Measurements from ENCODE around the gene XPO6.
A peak's percentile ranks its signal among the peaks of the same experiment; 100 is the strongest.

The XPO6 gene

GRCh38 chr16:28181515-28181914 lies 30.2 kb downstream of the XPO6 start:
- FAIRE-seq: no peak
- TF ChIP-seq SPI1 (IDR thresholded peaks at IDR 0.05; ENCODE audit: low read depth, low read length): no peak
- DNase-seq (ENCODE audit: insufficient read length, low spot score): no peak

- DNase-seq (ENCODE audit: insufficient read length, low spot score): no peak
- FAIRE-seq: no peak
- TF ChIP-seq SPI1 (IDR thresholded peaks at IDR 0.05; ENCODE audit: low read depth, low read length): peak; percentile 30; the same call in 1 of the 2 replicates
- TF ChIP-seq PAX5 (IDR thresholded peaks at IDR 0.05; ENCODE audit: insufficient read depth, low read length, severe bottlenecking): no peak
- peak; percentile 21; the same call in 1 of the 2 replicates for TF ChIP-seq POU2F2 (IDR thresholded peaks at IDR 0.05; ENCODE audit: low read depth, low read length)
Measured at GRCh38 chr16:28180655-28181460, 30.9 kb downstream of the XPO6 start.

- no peak for FAIRE-seq
- TF ChIP-seq PAX5 (IDR thresholded peaks at IDR 0.05; ENCODE audit: insufficient read depth, low read length, severe bottlenecking) (no peak), POLR2AphosphoS5 (IDR thresholded peaks at IDR 0.05; ENCODE audit: low read depth, low read length) (no peak), SPI1 (IDR thresholded peaks at IDR 0.05; ENCODE audit: low read depth, low read length) (no peak), POLR2A (IDR thresholded peaks at IDR 0.05; ENCODE audit: low read depth, low read length) (no peak), POU2F2 (IDR thresholded peaks at IDR 0.05; ENCODE audit: low read depth, low read length) (no peak), TAF1 (IDR thresholded peaks at IDR 0.05; ENCODE audit: low read depth, low read length) (no peak)
Measured at GRCh38 chr16:28179354-28179753, 32.4 kb downstream of the XPO6 start.

GRCh38 chr16:28175715-28176114 lies 36.0 kb downstream of the XPO6 start:
- TF ChIP-seq POU2F2 (IDR thresholded peaks at IDR 0.05; ENCODE audit: low read depth, low read length) (no peak), PAX5 (IDR thresholded peaks at IDR 0.05; ENCODE audit: insufficient read depth, low read length, severe bottlenecking) (no peak), POLR2AphosphoS5 (IDR thresholded peaks at IDR 0.05; ENCODE audit: low read depth, low read length) (no peak), SPI1 (IDR thresholded peaks at IDR 0.05; ENCODE audit: low read depth, low read length) (no peak), TAF1 (IDR thresholded peaks at IDR 0.05; ENCODE audit: low read depth, low read length) (no peak), POLR2A (IDR thresholded peaks at IDR 0.05; ENCODE audit: low read depth, low read length) (no peak)
- FAIRE-seq (no peak), DNase-seq (ENCODE audit: insufficient read length, low spot score) (no peak)

More at GRCh38 chr16:28179354-28179753, 32.4 kb downstream of the XPO6 start:
- no peak for DNase-seq (ENCODE audit: insufficient read length, low spot score)

GRCh38 chr16:28172336-28172735 lies 39.4 kb downstream of the XPO6 start:
- no peak for TF ChIP-seq TAF1 (IDR thresholded peaks at IDR 0.05; ENCODE audit: low read depth, low read length)
- TF ChIP-seq POLR2A (IDR thresholded peaks at IDR 0.05; ENCODE audit: low read depth, low read length): no peak
- no peak for TF ChIP-seq PAX5 (IDR thresholded peaks at IDR 0.05; ENCODE audit: insufficient read depth, low read length, severe bottlenecking)
- no peak for TF ChIP-seq SPI1 (IDR thresholded peaks at IDR 0.05; ENCODE audit: low read depth, low read length)
- TF ChIP-seq POLR2AphosphoS5 (IDR thresholded peaks at IDR 0.05; ENCODE audit: low read depth, low read length): no peak
- no peak for TF ChIP-seq POU2F2 (IDR thresholded peaks at IDR 0.05; ENCODE audit: low read depth, low read length)
- no peak for FAIRE-seq
- no peak for DNase-seq (ENCODE audit: insufficient read length, low spot score)

GRCh38 chr16:28171816-28172215 lies 39.9 kb downstream of the XPO6 start:
- DNase-seq (ENCODE audit: insufficient read length, low spot score): no peak
- TF ChIP-seq PAX5 (IDR thresholded peaks at IDR 0.05; ENCODE audit: insufficient read depth, low read length, severe bottlenecking) (no peak), POU2F2 (IDR thresholded peaks at IDR 0.05; ENCODE audit: low read depth, low read length) (no peak), POLR2A (IDR thresholded peaks at IDR 0.05; ENCODE audit: low read depth, low read length) (no peak), POLR2AphosphoS5 (IDR thresholded peaks at IDR 0.05; ENCODE audit: low read depth, low read length) (no peak), TAF1 (IDR thresholded peaks at IDR 0.05; ENCODE audit: low read depth, low read length) (no peak), SPI1 (IDR thresholded peaks at IDR 0.05; ENCODE audit: low read depth, low read length) (no peak)
- FAIRE-seq: no peak

GRCh38 chr16:28168991-28169554 lies 42.7 kb downstream of the XPO6 start:
- TF ChIP-seq POU2F2 (IDR thresholded peaks at IDR 0.05; ENCODE audit: low read depth, low read length) (no peak), SPI1 (IDR thresholded peaks at IDR 0.05; ENCODE audit: low read depth, low read length) (0 out of 2 replicates have a peak, but pooled peaks have one; percentile 14)
- FAIRE-seq (peak; percentile 9), DNase-seq (ENCODE audit: insufficient read length, low spot score) (no peak)

- FAIRE-seq: no peak
Measured at GRCh38 chr16:28167730-28168129, 44.0 kb downstream of the XPO6 start.

GRCh38 chr16:28167221-28167620 lies 44.5 kb downstream of the XPO6 start:
- TF ChIP-seq POU2F2 (IDR thresholded peaks at IDR 0.05; ENCODE audit: low read depth, low read length): no peak
- TF ChIP-seq POLR2AphosphoS5 (IDR thresholded peaks at IDR 0.05; ENCODE audit: low read depth, low read length): no peak
- TF ChIP-seq SPI1 (IDR thresholded peaks at IDR 0.05; ENCODE audit: low read depth, low read length): no peak
- FAIRE-seq: no peak
- no peak for DNase-seq (ENCODE audit: insufficient read length, low spot score)

More at GRCh38 chr16:28167730-28168129, 44.0 kb downstream of the XPO6 start:
- no peak for TF ChIP-seq POLR2A (IDR thresholded peaks at IDR 0.05; ENCODE audit: low read depth, low read length)
- DNase-seq (ENCODE audit: insufficient read length, low spot score): no peak

GRCh38 chr16:28166394-28167208 lies 45.2 kb downstream of the XPO6 start:
- FAIRE-seq (no peak), DNase-seq (ENCODE audit: insufficient read length, low spot score) (no peak)
- TF ChIP-seq PAX5 (IDR thresholded peaks at IDR 0.05; ENCODE audit: insufficient read depth, low read length, severe bottlenecking): no peak
- no peak for TF ChIP-seq POLR2A (IDR thresholded peaks at IDR 0.05; ENCODE audit: low read depth, low read length)
- no peak for TF ChIP-seq TAF1 (IDR thresholded peaks at IDR 0.05; ENCODE audit: low read depth, low read length)
- no peak for TF ChIP-seq POU2F2 (IDR thresholded peaks at IDR 0.05; ENCODE audit: low read depth, low read length)
- TF ChIP-seq POLR2AphosphoS5 (IDR thresholded peaks at IDR 0.05; ENCODE audit: low read depth, low read length): no peak
- TF ChIP-seq SPI1 (IDR thresholded peaks at IDR 0.05; ENCODE audit: low read depth, low read length): no peak
